Left renal pelvis (tissue), 4 donors: ENCODE measurements around the gene MINDY2. TPM values are rescaled to one million over a fixed set of nuclear protein-coding genes. Genes with fewer than 3 reads are reported as not detected.

Experiments
- DNase-seq, 4 donors: peaks; one replicate each; pipeline ENCODE4 v3.0.0-alpha.2; 2013; ENCODE audit warnings: low read depth in 4 of 4, low spot score in 3 of 4
- polyA plus RNA-seq, 4 donors: library from polyadenylated mRNA; unstranded; fragments of 120-200 nt; gene quantifications; one replicate each; pipeline ENCODE4 v1.2.1, GENCODE V29; 2013; ENCODE audit not compliant: insufficient read length in 4 of 4

The MINDY2 gene
- polyA plus RNA-seq = 10 to 100 TPM; 19.4 to 30.9 (median 28.8) TPM

- peak; percentile 99 for DNase-seq
Measured at GRCh38 chr15:58770857-58771620, at the start of gene MINDY2. MINDY2 (plus strand) TSS chr15:58771302; CDS start chr15:58771396, 94 bp downstream.

DNA sequence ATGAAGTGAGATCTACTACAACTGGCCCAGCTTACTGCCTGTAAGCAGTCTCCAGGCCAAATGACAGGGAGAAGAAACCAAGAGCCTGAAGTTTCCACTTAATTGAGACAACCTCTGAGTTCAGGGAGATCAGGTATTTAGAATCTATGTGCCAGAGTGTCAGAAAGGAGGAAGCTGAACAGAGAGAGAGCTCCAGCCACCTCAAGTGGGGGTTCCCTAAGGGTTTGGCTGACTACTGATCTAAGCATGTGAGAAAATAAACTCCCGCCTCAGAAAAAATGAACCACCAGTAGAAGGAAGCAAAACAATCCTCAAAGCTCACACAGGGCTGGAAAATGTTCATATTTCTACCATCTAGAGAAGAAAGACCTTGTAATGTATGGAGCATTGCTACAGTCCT, 46.6 kb upstream of the MINDY2 start:
- DNase-seq = no peak

- DNase-seq = no peak
Measured at GRCh38 chr15:58726867-58727266, 44.2 kb upstream of the MINDY2 start.

DNA sequence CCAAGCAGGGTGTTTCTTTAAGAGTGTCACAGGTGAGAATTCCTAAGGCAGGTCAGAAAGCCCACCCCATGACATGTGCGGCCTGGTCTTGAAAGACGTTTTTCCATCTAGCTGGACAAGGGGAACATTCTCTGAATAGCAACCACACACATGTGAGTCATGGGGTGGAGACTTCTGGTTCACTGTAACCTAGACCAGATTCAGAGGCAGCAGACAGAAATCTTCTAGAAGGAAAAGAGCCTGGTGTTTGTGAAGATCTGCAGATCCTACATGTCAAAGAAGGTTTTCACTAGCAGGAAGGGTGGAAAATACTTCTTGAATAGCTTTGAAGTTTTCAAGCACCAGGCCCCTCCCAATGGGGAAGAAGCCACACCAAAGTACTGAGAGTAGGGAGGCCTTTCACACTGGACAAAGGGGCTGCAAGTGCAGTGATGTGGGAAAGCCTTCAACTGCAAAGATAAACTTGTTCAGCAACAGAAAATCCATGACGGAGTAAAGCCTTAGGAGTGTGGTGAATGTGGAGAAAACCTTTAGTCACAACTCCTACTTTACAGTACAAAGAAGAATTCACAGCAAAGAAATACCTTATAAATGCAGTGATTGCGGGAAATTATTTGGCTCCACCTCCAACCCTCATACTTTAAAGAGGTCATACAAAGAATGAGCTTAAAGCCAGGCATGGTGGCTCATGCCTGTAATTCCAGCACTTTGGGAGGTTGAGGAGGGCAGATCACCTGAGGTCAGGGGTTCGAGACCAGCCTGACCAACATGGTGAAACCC, 39.2 kb upstream of the MINDY2 start:
- no peak for DNase-seq

- no peak for DNase-seq
Measured at GRCh38 chr15:58732625-58733363, 38.3 kb upstream of the MINDY2 start.

DNA sequence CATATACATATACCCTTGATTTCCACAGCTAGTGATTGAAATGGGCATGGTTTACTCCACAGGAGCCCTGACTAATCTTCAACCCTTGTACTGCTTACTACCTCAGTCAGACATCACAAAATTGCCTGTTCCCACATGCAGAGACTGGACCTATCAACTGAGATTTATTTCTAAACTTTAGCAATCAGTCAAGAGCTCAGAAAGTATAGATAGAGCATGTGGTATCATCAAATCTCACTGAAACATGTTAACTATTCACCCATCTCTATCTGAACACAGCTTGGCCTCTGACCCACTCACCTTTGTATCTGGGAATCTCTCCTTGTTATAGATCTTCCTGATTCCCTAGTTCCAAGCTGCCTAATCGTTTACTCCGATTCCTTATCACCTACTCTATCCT, 36.2 kb upstream of the MINDY2 start:
- DNase-seq = no peak

DNA sequence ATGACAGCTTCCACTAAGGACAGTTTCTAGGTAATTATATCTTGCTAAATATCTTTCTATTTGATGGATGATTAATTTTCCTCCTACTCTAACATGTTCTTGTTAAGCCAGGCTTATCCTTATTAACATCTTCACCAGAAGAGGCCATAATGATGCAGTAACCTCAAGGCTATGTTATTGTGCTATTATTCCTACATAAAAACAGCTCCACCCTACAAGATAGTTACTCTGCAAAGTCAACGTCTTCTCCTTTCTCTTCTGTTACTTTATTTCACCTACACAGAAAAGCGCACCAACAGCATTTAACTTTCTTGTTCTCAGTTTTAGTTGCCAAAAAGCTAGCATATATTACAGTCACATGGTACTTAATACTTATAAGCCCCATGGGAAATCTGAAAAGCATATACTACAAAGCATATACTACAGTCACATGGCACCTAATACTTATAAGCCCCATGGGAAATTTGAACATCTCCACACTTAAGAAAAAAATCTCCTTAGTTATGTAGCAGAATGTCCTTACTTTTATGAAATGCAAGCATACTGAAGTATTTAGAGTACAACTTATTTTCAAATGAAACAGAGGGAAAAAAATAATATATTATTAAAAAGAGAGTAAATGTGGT, 35.0 kb upstream of the MINDY2 start:
- DNase-seq = no peak

GRCh38 chr15:58737298-58737697, 33.8 kb upstream of the MINDY2 start:
- DNase-seq = no peak

- DNase-seq = no peak
Measured at GRCh38 chr15:58738046-58738707, 32.9 kb upstream of the MINDY2 start.

GRCh38 chr15:58740436-58740835, 30.7 kb upstream of the MINDY2 start:
- no peak for DNase-seq

- no peak for DNase-seq
Measured at GRCh38 chr15:58741032-58741431, 30.1 kb upstream of the MINDY2 start.

- no peak for DNase-seq
Measured at GRCh38 chr15:58742022-58742813, 28.9 kb upstream of the MINDY2 start.

GRCh38 chr15:58742819-58743502, 28.1 kb upstream of the MINDY2 start:
- no peak for DNase-seq

GRCh38 chr15:58746174-58746573, 24.9 kb upstream of the MINDY2 start:
- no peak for DNase-seq

DNA sequence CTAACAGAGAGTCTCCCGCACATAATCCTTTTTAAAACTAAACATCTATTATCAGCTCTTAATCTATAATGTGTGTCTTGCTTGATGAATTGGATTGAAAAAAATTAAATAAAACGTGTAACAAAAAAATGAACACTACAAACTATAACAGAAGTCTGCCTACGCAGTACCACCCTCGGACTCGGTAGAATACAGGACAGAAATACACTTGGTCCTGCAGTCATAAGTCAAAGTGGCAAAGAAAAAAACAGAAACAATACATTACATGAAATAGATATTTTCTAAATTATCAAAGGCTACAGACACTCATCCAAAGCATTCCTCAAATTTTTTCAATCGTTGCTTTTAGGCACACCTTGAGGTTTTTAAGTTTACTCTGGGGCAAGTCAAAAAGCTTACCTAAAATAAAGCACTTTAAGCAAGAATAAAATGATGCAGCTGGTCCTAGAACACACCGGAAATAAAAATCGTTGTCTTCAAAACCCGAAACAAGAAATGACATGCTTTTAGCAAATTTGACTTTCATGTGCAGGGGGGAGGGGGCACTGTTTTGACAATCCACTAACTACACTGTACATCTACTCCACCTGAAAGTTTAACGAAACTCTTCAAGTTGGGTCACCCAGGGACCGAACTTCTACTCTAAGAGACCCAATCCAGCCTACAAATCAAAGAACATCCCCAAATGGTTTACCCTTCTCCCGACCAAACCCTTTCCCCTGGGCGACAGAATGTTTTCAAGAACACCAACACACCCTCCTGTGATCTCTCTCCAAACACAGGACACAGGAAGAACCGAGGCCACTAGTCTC, 22.9 kb upstream of the MINDY2 start:
- no peak for DNase-seq

DNA sequence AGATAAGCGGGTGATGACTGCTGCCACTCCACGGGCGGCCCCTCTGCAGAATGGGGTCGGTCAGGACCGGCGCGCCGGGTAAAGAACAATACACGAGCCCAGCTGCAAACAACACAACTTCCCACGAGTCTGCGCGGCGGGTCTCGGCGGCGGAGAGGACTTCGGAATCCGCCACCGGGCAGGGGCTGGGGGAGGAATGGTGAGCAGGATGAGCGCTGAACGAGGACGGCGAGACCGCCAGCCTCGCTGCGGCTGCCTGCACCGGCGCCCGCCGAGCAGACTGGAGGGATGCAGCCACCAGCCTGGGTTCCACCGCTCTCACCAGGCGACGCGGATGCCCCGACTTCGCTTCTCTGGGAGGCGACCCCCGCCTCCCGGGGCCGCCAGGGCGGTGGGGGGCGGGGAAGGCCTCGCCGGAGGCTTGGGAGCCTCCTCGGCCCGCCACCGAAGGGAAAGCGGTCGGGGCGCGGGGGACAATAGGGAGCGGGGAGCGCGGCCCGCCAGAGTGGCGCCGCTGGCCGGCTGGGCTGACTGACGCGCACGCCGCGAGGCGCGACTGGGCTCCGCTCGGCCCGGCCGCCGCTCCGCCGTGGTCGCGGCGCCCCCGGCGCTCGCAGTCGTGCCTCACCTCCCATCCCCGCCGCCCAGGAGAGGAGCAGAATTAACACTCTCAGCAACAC, 22.1 kb upstream of the MINDY2 start:
- DNase-seq = peak in 1 of 4 donors; percentile 41

GRCh38 chr15:58749532-58750337, 21.4 kb upstream of the MINDY2 start, which contains the start of gene ADAM10:
ADAM10 (minus strand) TSS chr15:58749707; CDS start chr15:58749534, 173 bp downstream.
- DNase-seq = peak; percentile 98 to 99 (median 98)
